NT2/D1 (cell line): ENCODE data around the gene MEIOB.

Source experiments
- SUZ12 ChIP-seq: IDR thresholded peaks from 2 replicates; pipeline ENCODE4 v1.6.1; 2011; ENCODE audit not compliant: insufficient read length, insufficient read depth; ENCODE audit errors: extremely low read depth
- YY1 ChIP-seq: IDR thresholded peaks from 2 replicates; pipeline ENCODE4 v1.6.1; 2011; ENCODE audit not compliant: insufficient read length, insufficient read depth

- TF ChIP-seq SUZ12 (no peak), YY1 (no peak)
These were observed 80.6 kb downstream of the MEIOB start for GRCh38 chr16:1791256-1791942.
